ENCODE measurements around the gene MRPS2.
A peak's percentile ranks its signal among the peaks of the same experiment; 100 is the strongest.

MRPS2 gene

GRCh38 chr9:135480940-135481310 lies 19.6 kb upstream of the MRPS2 start:
- no peak for DNase-seq

GRCh38 chr9:135482015-135482754 lies 18.3 kb upstream of the MRPS2 start:
- no peak for DNase-seq

GRCh38 chr9:135484460-135485277 lies 15.8 kb upstream of the MRPS2 start:
- DNase-seq: no peak

- no peak for DNase-seq
These were observed 15.1 kb upstream of the MRPS2 start for GRCh38 chr9:135485385-135485784.

GRCh38 chr9:135485832-135486231 lies 14.7 kb upstream of the MRPS2 start:
- no peak for DNase-seq

GRCh38 chr9:135486267-135487065 lies 14.0 kb upstream of the MRPS2 start:
- DNase-seq: no peak

GRCh38 chr9:135487281-135488012 lies 13.0 kb upstream of the MRPS2 start:
- DNase-seq: no peak

- no peak for DNase-seq
These were observed 12.5 kb upstream of the MRPS2 start for GRCh38 chr9:135488013-135488330.

GRCh38 chr9:135488527-135488926 lies 12.0 kb upstream of the MRPS2 start:
- DNase-seq: no peak

- no peak for DNase-seq
These were observed 11.1 kb upstream of the MRPS2 start for GRCh38 chr9:135489188-135489906.

GRCh38 chr9:135490166-135490870 lies 10.2 kb upstream of the MRPS2 start:
- no peak for DNase-seq

GRCh38 chr9:135490980-135491464 lies 9.5 kb upstream of the MRPS2 start:
- DNase-seq: no peak

GRCh38 chr9:135491764-135492163 lies 8.7 kb upstream of the MRPS2 start:
- no peak for DNase-seq

GRCh38 chr9:135492886-135493669 lies 7.4 kb upstream of the MRPS2 start:
- DNase-seq: no peak

- DNase-seq: no peak
These were observed 5.5 kb upstream of the MRPS2 start for GRCh38 chr9:135494791-135495559.

GRCh38 chr9:135498381-135499126 lies 1.9 kb upstream of the MRPS2 start:
- DNase-seq: no peak

GRCh38 chr9:135499326-135500070 lies 984 bp upstream of the MRPS2 start:
- DNase-seq: peak; percentile 24

GRCh38 chr9:135500071-135500524 lies 384 bp upstream of the MRPS2 start:
- no peak for DNase-seq
